RWPE2 (cell line): Measurements from ENCODE around the gene RMI2.

Experiments used
- ATAC-seq: fragments of 200-7000 bp; cut with Tn5 transposase; 3 replicates; pipeline ENCODE4 v1.9.1; 2021; ENCODE audit warnings: low read depth
- DNase-seq: peaks from one replicate; pipeline ENCODE4 v3.0.0-alpha.2; 2020; ENCODE audit warnings: low spot score
- H3K27ac ChIP-seq: fragments of 450-650 bp; 2 replicates; pipeline ENCODE4 v1.5.1; 2017; ENCODE audit warnings: mild to moderate bottlenecking; ENCODE audit not compliant: poor library complexity, severe bottlenecking
- H3K27me3 ChIP-seq: fragments of 250-450 bp; sonication (Bioruptor Pico); 2 replicates; pipeline ENCODE4 v1.5.1; 2021; ENCODE audit warnings: mild to moderate bottlenecking, moderate library complexity; ENCODE audit not compliant: insufficient read depth, poor library complexity, severe bottlenecking
- H3K36me3 ChIP-seq: fragments of 250-450 bp; sonication (Bioruptor Pico); 2 replicates; pipeline ENCODE4 v1.5.1; 2020; ENCODE audit warnings: low read depth, mild to moderate bottlenecking, moderate library complexity
- H3K4me1 ChIP-seq: fragments of 250-450 bp; sonication (Bioruptor Pico); 2 replicates; pipeline ENCODE4 v1.5.1; 2021; ENCODE audit warnings: mild to moderate bottlenecking, moderate library complexity; ENCODE audit not compliant: insufficient read depth, poor library complexity, severe bottlenecking
- H3K4me3 ChIP-seq: fragments of 250-450 bp; sonication (Bioruptor Pico); 2 replicates; pipeline ENCODE4 v1.5.1; 2021; ENCODE audit warnings: mild to moderate bottlenecking, moderate library complexity; ENCODE audit not compliant: severe bottlenecking
- H3K9me3 ChIP-seq: fragments of 250-450 bp; sonication (Bioruptor Pico); 2 replicates; pipeline ENCODE4 v1.5.1; 2021; ENCODE audit warnings: mild to moderate bottlenecking, moderate library complexity; ENCODE audit not compliant: severe bottlenecking
- CTCF ChIP-seq: fragments of 450-650 bp; IDR thresholded peaks from one replicate; pipeline ENCODE4 v1.5.1; 2017; ENCODE audit warnings: mild to moderate bottlenecking, moderate library complexity; ENCODE audit not compliant: poor library complexity, severe bottlenecking

RMI2 gene

GRCh38 chr16:11319529-11320146, 25.6 kb upstream of the RMI2 start:
- no peak overlapping the region for H3K4me3 ChIP-seq
- H3K36me3 ChIP-seq: no peaks in the 10 kb centered on the region
- no peaks in the 10 kb centered on the region for H3K9me3 ChIP-seq
- TF ChIP-seq CTCF: no peak
- ATAC-seq (no peak), DNase-seq (no peak)
- H3K4me1 ChIP-seq: no peaks in the 10 kb centered on the region
- no peak overlapping the region for H3K27ac ChIP-seq
- no peaks in the 10 kb centered on the region for H3K27me3 ChIP-seq

GRCh38 chr16:11320170-11320569, 25.1 kb upstream of the RMI2 start:
- Histone ChIP-seq H3K27ac (no peak overlapping the region), H3K4me3 (no peak overlapping the region), H3K9me3 (no peaks in the 10 kb centered on the region), H3K36me3 (no peaks in the 10 kb centered on the region), H3K27me3 (no peaks in the 10 kb centered on the region), H3K4me1 (no peaks in the 10 kb centered on the region)
- no peak for DNase-seq
- no peak for ATAC-seq
- TF ChIP-seq CTCF: no peak

- no peaks in the 10 kb centered on the region for H3K9me3 ChIP-seq
- no peak overlapping the region for H3K4me3 ChIP-seq
- DNase-seq (no peak), ATAC-seq (no peak)
- H3K4me1 ChIP-seq: no peaks in the 10 kb centered on the region
- TF ChIP-seq CTCF: no peak
- H3K36me3 ChIP-seq: no peaks in the 10 kb centered on the region
- no peaks in the 10 kb centered on the region for H3K27me3 ChIP-seq
- no peak overlapping the region for H3K27ac ChIP-seq
Observed at GRCh38 chr16:11321662-11322061, 23.6 kb upstream of the RMI2 start.

- H3K9me3 ChIP-seq: no peaks in the 10 kb centered on the region
- no peaks in the 10 kb centered on the region for H3K36me3 ChIP-seq
- no peak for DNase-seq
- H3K4me1 ChIP-seq: no peaks in the 10 kb centered on the region
- TF ChIP-seq CTCF: no peak
- H3K4me3 ChIP-seq: no peak overlapping the region
- ATAC-seq: no peak
- no peak overlapping the region for H3K27ac ChIP-seq
- H3K27me3 ChIP-seq: no peaks in the 10 kb centered on the region
Observed at GRCh38 chr16:11322823-11323222, 22.4 kb upstream of the RMI2 start.

GRCh38 chr16:11323551-11324336, 21.5 kb upstream of the RMI2 start:
- ATAC-seq (no peak), DNase-seq (no peak)
- H3K27me3 ChIP-seq: no peaks in the 10 kb centered on the region
- no peak for TF ChIP-seq CTCF
- no peak overlapping the region for H3K4me3 ChIP-seq
- no peak overlapping the region for H3K27ac ChIP-seq
- H3K4me1 ChIP-seq: peaks cover 7% of the 10 kb centered on the region
- H3K9me3 ChIP-seq: no peaks in the 10 kb centered on the region
- no peaks in the 10 kb centered on the region for H3K36me3 ChIP-seq
